Astrocyte of the spinal cord (primary cell): ENCODE measurements around the gene MTMR3.

Experiments
- DNase-seq: peaks from one replicate; pipeline ENCODE4 v3.0.0; 2011; ENCODE audit warnings: low read depth, low spot score
- H3K4me3 ChIP-seq: 2 replicates; pipeline ENCODE4 v1.5.1; 2011; ENCODE audit warnings: low read depth, mild to moderate bottlenecking, low read length, moderate library complexity
- CTCF ChIP-seq: IDR thresholded peaks from 2 replicates; pipeline ENCODE4 v1.5.1; 2012; ENCODE audit warnings: low read depth, mild to moderate bottlenecking, low read length, inconsistent platforms
- in situ Hi-C: cut with HindIII; loops from 2 replicates; pipeline ENCODE4 v1.10.0; 2017; ENCODE audit warnings: low sequenced_read_pairs

Gene MTMR3

GRCh38 chr22:29925402-29925801 lies 42.4 kb downstream of the MTMR3 start:
- TF ChIP-seq CTCF, result no peak
- DNase-seq, result no peak
- in situ Hi-C loops, result no loop called here
- no peak overlapping the region for H3K4me3 ChIP-seq

DNA sequence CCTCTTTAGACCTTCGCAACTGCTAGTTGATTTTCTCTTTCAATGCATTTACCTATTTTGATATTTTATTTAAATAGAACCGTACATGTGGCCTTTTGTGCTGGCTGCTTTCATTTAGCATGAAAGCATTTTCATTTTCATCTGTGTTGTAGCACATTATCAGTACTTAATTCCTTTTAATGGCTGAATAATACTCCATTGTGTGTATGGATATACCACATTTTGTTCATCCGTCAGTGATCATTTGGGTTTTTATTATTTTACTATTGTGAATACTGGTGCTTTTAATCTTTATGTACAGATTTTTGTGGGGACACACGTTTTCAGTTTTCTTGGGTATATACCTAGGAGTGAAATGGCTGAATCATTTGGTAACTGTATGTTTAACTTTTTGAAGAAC lies 43.1 kb downstream of the MTMR3 start:
- no peak for DNase-seq
- in situ Hi-C loops, result no loop called here
- TF ChIP-seq CTCF, result no peak
- H3K4me3 ChIP-seq, result no peak overlapping the region

DNA sequence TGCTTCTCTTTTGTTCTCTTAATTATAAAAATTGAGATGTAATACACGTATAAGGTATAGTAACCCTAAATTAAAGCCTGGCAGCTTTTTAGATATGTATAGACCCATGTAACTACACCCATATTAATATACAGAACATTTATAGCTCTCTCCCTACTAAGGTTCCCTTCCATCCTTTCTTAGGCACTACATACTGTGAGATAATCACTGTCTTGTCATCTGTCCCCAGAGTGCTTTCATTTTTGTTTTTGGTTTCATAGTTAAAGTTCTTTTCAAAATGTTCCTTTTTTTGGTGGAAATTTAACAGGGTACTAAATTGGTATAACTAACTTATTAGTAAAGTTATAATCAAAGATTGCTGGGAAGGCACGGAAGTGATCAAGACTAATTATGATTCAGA lies 49.2 kb downstream of the MTMR3 start:
- H3K4me3 ChIP-seq, result no peak overlapping the region
- in situ Hi-C loops, result no loop called here
- no peak for DNase-seq
- no peak for TF ChIP-seq CTCF

DNA sequence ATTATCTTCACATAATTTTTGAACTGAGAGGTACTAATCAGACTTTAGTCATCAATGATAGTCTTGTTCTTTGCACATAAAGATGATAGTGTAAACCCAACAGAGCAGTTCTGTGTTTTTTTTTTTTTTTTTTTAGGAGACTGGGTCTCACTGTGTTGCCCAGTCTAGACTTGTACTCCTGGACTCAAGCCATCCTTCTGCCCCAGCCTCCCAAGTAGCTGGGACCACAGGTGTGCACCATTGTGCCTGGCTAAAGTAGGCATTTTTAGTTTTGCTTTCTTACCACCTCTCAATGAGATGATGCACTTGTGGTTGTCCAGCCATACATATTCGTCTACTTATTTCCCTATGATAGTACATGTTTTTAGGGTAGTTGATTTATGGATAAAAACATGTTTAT lies 50.6 kb downstream of the MTMR3 start:
- no peak for TF ChIP-seq CTCF
- H3K4me3 ChIP-seq, result no peak overlapping the region
- in situ Hi-C loops, result no loop called here
- no peak for DNase-seq

DNA sequence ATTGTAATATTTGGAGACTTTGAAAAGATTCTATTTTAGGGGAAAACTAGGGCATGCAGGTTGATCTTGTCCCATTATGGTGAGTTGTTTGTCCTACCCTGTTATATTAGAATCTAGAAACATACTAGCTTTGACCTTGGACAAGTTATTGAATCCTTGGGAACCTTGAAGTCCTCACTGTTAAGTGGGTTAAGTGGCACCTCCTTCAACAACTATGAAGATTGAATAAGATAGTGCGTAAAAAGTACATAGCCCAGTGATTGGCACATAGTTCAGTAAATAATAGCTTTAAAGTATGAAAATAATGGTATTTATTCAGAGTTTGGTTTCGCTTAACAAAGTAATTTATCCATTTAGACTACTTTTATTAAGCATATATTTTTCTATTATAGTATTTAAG lies 51.6 kb downstream of the MTMR3 start:
- H3K4me3 ChIP-seq, result no peak overlapping the region
- DNase-seq, result no peak
- in situ Hi-C loops, result no loop called here
- no peak for TF ChIP-seq CTCF

- DNase-seq, result no peak
- no peak overlapping the region for H3K4me3 ChIP-seq
- no peak for TF ChIP-seq CTCF
- in situ Hi-C loops, result no loop called here
These were observed 53.2 kb downstream of the MTMR3 start for GRCh38 chr22:29936186-29936585.
